A549 (cell line): ENCODE data around the gene CLIP2. TPM values are rescaled to one million over a fixed set of nuclear protein-coding genes. Genes with fewer than 3 reads are reported as not detected.
"Not testable (repeated sequence)": the region's sequence is repeated elsewhere in the genome, so short reads cannot be mapped to it uniquely, and the experiment has no call there.

Source experiments
- ATAC-seq, 2 experiments: fragments of 200-7000 bp in 1 of 2; fragments of >200 bp in 1 of 2; cut with Nextera tagmentation in 1 of 2; cut with Tn5 transposase in 1 of 2; 3 replicates each; pipeline versions ENCODE4 v1.8.0 to v1.9.1; 2018 to 2020; ENCODE audit warnings: mild to moderate bottlenecking in 1 of 2, moderate library complexity in 1 of 2
- CTCF ChIA-PET: fragments of 300-600 bp; sonication (Branson Sonifier 250); formaldehyde crosslinking; extraction: SDS; loops from one replicate; lab custom pipeline; 2021; ENCODE audit warnings: antibody characterized with exemption, inconsistent platforms; lab: Yijun Ruan, JAX
- POLR2A ChIA-PET: fragments of 350-600 bp; formaldehyde crosslinking; extraction: SDS; loops from one replicate; lab custom pipeline; 2021; ENCODE audit warnings: antibody characterized with exemption, inconsistent platforms; lab: Yijun Ruan, JAX
- DNase-seq, 2 experiments: peaks; one replicate each; pipeline versions ENCODE4 v3.0.0 to v3.0.0-alpha.2; 2011 to 2016; ENCODE audit warnings: low read depth in 1 of 2, low spot score in 1 of 2
- FAIRE-seq: peaks from 2 replicates; lab custom pipeline; 2011; peaks lifted over from hg19 to GRCh38; lab: Jason Lieb, UNC
- H3K27ac ChIP-seq, 2 experiments: fragments of >200 bp; sonication (Bioruptor Twin); formaldehyde crosslinking; 3 replicates each; pipeline ENCODE4 v1.5.1; 2016 to 2017
- H3K4me1 ChIP-seq: fragments of >200 bp; sonication (Bioruptor Twin); formaldehyde crosslinking; 3 replicates; pipeline ENCODE4 v1.6.1; 2016
- H3K4me2 ChIP-seq: fragments of >200 bp; sonication (Bioruptor Twin); formaldehyde crosslinking; 3 replicates; pipeline ENCODE4 v1.6.1; 2016
- H3K4me3 ChIP-seq: fragments of >200 bp; sonication (Bioruptor Twin); formaldehyde crosslinking; 3 replicates; pipeline ENCODE4 v1.5.1; 2016
- H3K9me3 ChIP-seq: fragments of >200 bp; sonication (Bioruptor Twin); formaldehyde crosslinking; 3 replicates; pipeline ENCODE4 v1.6.1; 2016
- CBX8 ChIP-seq: fragments of 200-600 bp; sonication (generic); IDR thresholded peaks from 2 replicates; pipeline ENCODE4 v1.6.1; 2016
- CEBPB ChIP-seq, 2 experiments: fragments of >200 bp in 1 of 2; sonication (Bioruptor Twin) in 1 of 2; formaldehyde crosslinking in 1 of 2; IDR thresholded peaks; 2 replicates each; pipeline ENCODE4 v1.6.1; 2012 to 2016
- E2F6 ChIP-seq: IDR thresholded peaks from 2 replicates; pipeline ENCODE4 v1.6.1; 2012; ENCODE audit warnings: low read depth, borderline replicate concordance
- FOSB ChIP-seq: fragments of 250-450 bp; sonication (Bioruptor Pico); IDR thresholded peaks from 2 replicates; pipeline ENCODE4 v1.5.0; 2020; ENCODE audit warnings: mild to moderate bottlenecking, moderate library complexity
- FOSL2 ChIP-seq, 2 experiments: fragments of 450-650 bp in 1 of 2; fragments of >200 bp in 1 of 2; sonication (Bioruptor Twin) in 1 of 2; formaldehyde crosslinking; IDR thresholded peaks; 2 replicates each; pipeline versions ENCODE4 v1.5.0 to v1.6.1; 2016 to 2020; ENCODE audit warnings: mild to moderate bottlenecking in 1 of 2, moderate library complexity in 1 of 2
- GATA3 ChIP-seq: IDR thresholded peaks from 2 replicates; pipeline ENCODE4 v1.6.1; 2012; ENCODE audit warnings: borderline replicate concordance
- HDAC2 ChIP-seq: fragments of 200-600 bp; sonication (generic); IDR thresholded peaks from 2 replicates; pipeline ENCODE4 v1.6.1; 2016
- HEYL ChIP-seq: fragments of 250-450 bp; sonication (Bioruptor Pico); IDR thresholded peaks from 2 replicates; pipeline ENCODE4 v1.8.0; 2021; ENCODE audit warnings: mild to moderate bottlenecking, moderate library complexity
- JUN ChIP-seq, 2 experiments: fragments of >200 bp; sonication (Bioruptor Twin); formaldehyde crosslinking; IDR thresholded peaks; 2 replicates in 1 of 2; 3 replicates in 1 of 2; pipeline ENCODE4 v1.6.1; 2016 to 2017
- KDM1A ChIP-seq: fragments of 200-600 bp; sonication (generic); IDR thresholded peaks from 2 replicates; pipeline ENCODE4 v1.6.1; 2016; ENCODE audit warnings: low read depth, mild to moderate bottlenecking
- KDM5A ChIP-seq: fragments of 200-600 bp; sonication (generic); IDR thresholded peaks from 2 replicates; pipeline ENCODE4 v1.6.1; 2016; ENCODE audit warnings: antibody characterized with exemption, mild to moderate bottlenecking
- MAX ChIP-seq: IDR thresholded peaks from 2 replicates; pipeline ENCODE4 v1.6.1; 2012
- MAZ ChIP-seq: fragments of 150-350 bp; IDR thresholded peaks from 2 replicates; pipeline ENCODE4 v1.6.1; 2014; ENCODE audit warnings: antibody characterized with exemption, low read depth, low read length, borderline replicate concordance
- NR3C1 ChIP-seq: fragments of >200 bp; sonication (Bioruptor Twin); formaldehyde crosslinking; IDR thresholded peaks from 3 replicates; pipeline ENCODE4 v1.6.1; 2017
- PHF8 ChIP-seq: fragments of 200-600 bp; sonication (generic); IDR thresholded peaks from 2 replicates; pipeline ENCODE4 v1.6.1; 2016; ENCODE audit warnings: low read depth, mild to moderate bottlenecking, antibody characterized with exemption, moderate library complexity, borderline replicate concordance
- POLR2A ChIP-seq: IDR thresholded peaks from 2 replicates; pipeline ENCODE4 v1.6.1; 2012; ENCODE audit warnings: mild to moderate bottlenecking, low read length
- RAD21 ChIP-seq, 2 experiments: fragments of >200 bp in 1 of 2; sonication (Bioruptor Twin) in 1 of 2; formaldehyde crosslinking in 1 of 2; IDR thresholded peaks in 1 of 2; conservative IDR thresholded peaks in 1 of 2; 2 replicates in 1 of 2; 3 replicates in 1 of 2; pipeline ENCODE4 v1.6.1; 2012 to 2018; ENCODE audit warnings: inconsistent platforms in 1 of 2
- RNF2 ChIP-seq: fragments of 200-600 bp; sonication (generic); IDR thresholded peaks from 2 replicates; pipeline ENCODE4 v1.6.1; 2016; ENCODE audit warnings: low read depth, mild to moderate bottlenecking, antibody characterized with exemption, moderate library complexity, borderline replicate concordance
- SMC3 ChIP-seq: fragments of >200 bp; sonication (Bioruptor Twin); formaldehyde crosslinking; IDR thresholded peaks from 3 replicates; pipeline ENCODE4 v1.6.1; 2018; ENCODE audit warnings: inconsistent platforms
- ZNF302 ChIP-seq: fragments of 250-450 bp; sonication (Bioruptor Pico); IDR thresholded peaks from 2 replicates; pipeline ENCODE4 v1.9.0; 2021; ENCODE audit warnings: inconsistent platforms, mild to moderate bottlenecking, moderate library complexity
- WGBS: methylation state at CpG from one replicate; pipeline ENCODE4 v1.1.6; 2017; ENCODE audit errors: missing lambda C conversion rate; 5-methylcytosine and 5-hydroxymethylcytosine counted together
- polyA plus RNA-seq, 4 experiments: library from polyadenylated mRNA; depleted of rRNA in 3 of 4; stranded (reverse); fragments of >200 nt; fragmentation: RNase III in 1 of 4; extraction: RNeasy Plus Mini Kit Qiagen cat#74134 plus additional on column Dnase treatment in 1 of 4; gene quantifications; 2 replicates in 3 of 4; 3 replicates in 1 of 4; pipeline ENCODE4 v1.2.3, GENCODE V29; 2011 to 2017
- TF ChIP-seq, protein P1 (sequence below): IDR thresholded peaks from 2 replicates; pipeline ENCODE4 v1.6.1; 2012
- TF ChIP-seq, protein P2 (sequence below): fragments of 250-450 bp; sonication (Bioruptor Pico); IDR thresholded peaks from 2 replicates; pipeline ENCODE4 v1.5.0; 2020; ENCODE audit warnings: low read depth, mild to moderate bottlenecking, moderate library complexity
- TF ChIP-seq, protein P3 (sequence below): fragments of >200 bp; sonication (Bioruptor Twin); formaldehyde crosslinking; IDR thresholded peaks from 3 replicates; pipeline ENCODE4 v1.6.1; 2016

The CLIP2 gene
- polyA plus RNA-seq, 2 of the 4 experiments (the other 2 are of a cell fraction), result 3.7 to 17.0 TPM

DNA sequence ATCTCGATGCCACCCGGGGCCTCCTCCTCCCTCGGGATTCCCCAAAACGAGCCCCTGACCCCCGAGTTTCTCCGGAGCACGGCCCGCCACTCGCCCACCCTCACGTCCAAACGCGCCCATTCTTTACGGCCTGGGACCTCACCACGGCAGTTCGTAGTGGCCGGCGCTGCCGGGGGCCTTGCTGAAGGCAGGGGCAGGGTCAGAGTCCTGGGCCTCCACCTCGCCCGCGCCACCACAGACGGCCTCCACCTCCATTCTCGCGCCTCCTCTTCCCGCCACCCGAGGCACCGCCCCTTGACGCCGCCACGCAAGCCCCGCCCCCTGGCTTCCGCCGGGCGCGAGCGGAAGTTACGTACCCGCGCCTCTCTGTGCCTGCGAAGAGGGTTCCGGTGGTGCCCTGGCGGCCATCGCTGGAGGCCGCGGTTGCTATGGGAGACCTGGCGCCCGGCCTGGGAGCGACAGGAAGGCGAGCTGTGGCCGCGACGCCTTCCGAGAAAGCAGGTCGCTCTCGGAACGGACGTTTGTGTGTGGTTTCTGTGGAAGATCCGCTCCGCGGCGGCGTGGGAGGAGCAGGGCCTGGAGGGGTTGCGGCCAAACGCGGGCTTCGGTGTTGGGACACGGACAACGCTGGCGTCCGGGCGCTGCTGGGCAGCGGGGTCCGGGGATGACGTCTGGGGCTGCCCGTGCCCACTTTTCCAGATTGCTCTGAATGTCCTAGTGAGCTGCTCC, 34.9 kb upstream of the CLIP2 start, which contains the start of gene RFC2:
RFC2 (minus strand) TSS at position 271 of the 729 bp plus-strand sequence; CDS start at position 255, 16 bp downstream.
- TF ChIP-seq GATA3 (peak; percentile 43), RNF2 (no peak), KDM5A (peak; percentile 45; the same call in 1 of the 2 replicates), CEBPB (IDR thresholded peaks at IDR 0.05) (0 out of 4 replicates have a peak, but pooled peaks of 1 of the 2 experiments have one; percentile 16), NR3C1 (no peak), PHF8 (peak; percentile 82), MAX (peak; percentile 89), CBX8 (no peak), HEYL (CRISPR knock-in tag) (no peak), POLR2A (peak; percentile 77), FOSB (CRISPR knock-in tag) (no peak), JUN (IDR thresholded peaks at IDR 0.05) (peak; percentile 82 to 90; a peak in 4 of 5 replicates), RAD21 (conservative IDR thresholded peaks at IDR 0.05 in 1 of 2, IDR thresholded peaks at IDR 0.05 in 1 of 2) (peak in 1 of 2 experiments; percentile 16; a peak in 1 of 5 replicates), HDAC2 (no peak), ZNF302 (no peak), SMC3 (peak; percentile 26; the same call in 2 of the 3 replicates), E2F6 (peak; percentile 97)
- TF ChIP-seq, protein P1, sequence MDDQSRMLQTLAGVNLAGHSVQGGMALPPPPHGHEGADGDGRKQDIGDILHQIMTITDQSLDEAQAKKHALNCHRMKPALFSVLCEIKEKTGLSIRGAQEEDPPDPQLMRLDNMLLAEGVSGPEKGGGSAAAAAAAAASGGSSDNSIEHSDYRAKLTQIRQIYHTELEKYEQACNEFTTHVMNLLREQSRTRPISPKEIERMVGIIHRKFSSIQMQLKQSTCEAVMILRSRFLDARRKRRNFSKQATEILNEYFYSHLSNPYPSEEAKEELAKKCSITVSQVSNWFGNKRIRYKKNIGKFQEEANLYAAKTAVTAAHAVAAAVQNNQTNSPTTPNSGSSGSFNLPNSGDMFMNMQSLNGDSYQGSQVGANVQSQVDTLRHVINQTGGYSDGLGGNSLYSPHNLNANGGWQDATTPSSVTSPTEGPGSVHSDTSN, result 0 out of 2 replicates have a peak, but pooled peaks have one; percentile 34
- TF ChIP-seq, protein P2, sequence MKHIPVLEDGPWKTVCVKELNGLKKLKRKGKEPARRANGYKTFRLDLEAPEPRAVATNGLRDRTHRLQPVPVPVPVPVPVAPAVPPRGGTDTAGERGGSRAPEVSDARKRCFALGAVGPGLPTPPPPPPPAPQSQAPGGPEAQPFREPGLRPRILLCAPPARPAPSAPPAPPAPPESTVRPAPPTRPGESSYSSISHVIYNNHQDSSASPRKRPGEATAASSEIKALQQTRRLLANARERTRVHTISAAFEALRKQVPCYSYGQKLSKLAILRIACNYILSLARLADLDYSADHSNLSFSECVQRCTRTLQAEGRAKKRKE (CRISPR knock-in tag), result no peak
- TF ChIP-seq, protein P3, sequence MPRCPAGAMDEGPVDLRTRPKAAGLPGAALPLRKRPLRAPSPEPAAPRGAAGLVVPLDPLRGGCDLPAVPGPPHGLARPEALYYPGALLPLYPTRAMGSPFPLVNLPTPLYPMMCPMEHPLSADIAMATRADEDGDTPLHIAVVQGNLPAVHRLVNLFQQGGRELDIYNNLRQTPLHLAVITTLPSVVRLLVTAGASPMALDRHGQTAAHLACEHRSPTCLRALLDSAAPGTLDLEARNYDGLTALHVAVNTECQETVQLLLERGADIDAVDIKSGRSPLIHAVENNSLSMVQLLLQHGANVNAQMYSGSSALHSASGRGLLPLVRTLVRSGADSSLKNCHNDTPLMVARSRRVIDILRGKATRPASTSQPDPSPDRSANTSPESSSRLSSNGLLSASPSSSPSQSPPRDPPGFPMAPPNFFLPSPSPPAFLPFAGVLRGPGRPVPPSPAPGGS, result peak; percentile 78; the same call in 2 of the 3 replicates
- ChIA-PET CTCF (interaction anchor here (0.6 to 2.5 kb wide), 3 partner anchors 48 to 186 kb away, joined by 4 to 9 read pairs (median 5); no protein-coding TSS in a partner anchor), POLR2A (interaction anchor here (0.8 kb wide), 1 partner anchor 35 kb away, joined by 3 read pairs; the partner anchor contains the start of gene CLIP2)
- Histone ChIP-seq H3K4me2 (peak within 1 kb of the TSS; percentile 97), H3K4me3 (peak within 1 kb of the TSS; percentile 96), H3K27ac (peak within 1 kb of the TSS; percentile 94 to 96), H3K9me3 (no peaks in the 10 kb centered on the region), H3K4me1 (peaks cover 15% of the 10 kb centered on the region; the same call in 1 of the 3 replicates)
- 0% methylated on average over 15 of the region's 75 CpGs for WGBS
- ATAC-seq (peak; percentile 98 to 99), FAIRE-seq (no peak), DNase-seq (peak; percentile 93 to 97)

DNA sequence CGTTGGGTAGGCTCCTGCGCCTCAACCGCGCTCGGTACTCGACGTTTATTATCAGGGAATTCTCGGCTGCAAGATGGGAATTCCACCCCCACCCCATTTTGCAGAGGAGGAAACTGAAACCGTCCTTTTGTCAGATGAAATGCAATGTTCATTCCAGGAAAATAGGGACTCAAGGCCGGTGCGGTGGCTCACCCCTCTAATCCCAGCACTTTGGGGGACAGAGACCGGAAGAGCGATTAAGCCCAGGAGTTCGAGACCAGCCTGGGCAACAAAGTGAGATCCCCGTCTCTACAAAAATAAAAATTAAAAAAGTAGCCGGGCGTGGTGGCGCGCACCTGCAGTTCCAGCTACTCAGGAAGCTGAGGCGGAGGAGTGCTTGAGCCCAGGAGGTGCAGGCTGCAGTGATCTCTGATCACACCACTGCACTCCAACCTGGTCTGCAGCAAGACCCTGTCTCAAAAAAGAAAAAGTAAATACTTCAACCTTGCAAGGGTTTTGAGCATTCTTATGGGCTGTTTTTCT, 34.3 kb upstream of the CLIP2 start:
- peak overlapping the region; percentile 97 for H3K4me2 ChIP-seq
- H3K9me3 ChIP-seq, result no peaks in the 10 kb centered on the region
- H3K27ac ChIP-seq, result peak overlapping the region; percentile 94 to 96
- ATAC-seq (no peak), DNase-seq (no peak), FAIRE-seq (no peak)
- WGBS, result 14% methylated on average over 20 of the region's 20 CpGs
- peak overlapping the region; percentile 96 for H3K4me3 ChIP-seq
- ChIA-PET CTCF (interaction anchor here (1.7 to 2.5 kb wide), 2 partner anchors 49 to 146 kb away, joined by 5 to 9 read pairs; no protein-coding TSS in a partner anchor), POLR2A (interaction anchor here (0.8 kb wide), 1 partner anchor 34 kb away, joined by 3 read pairs; the partner anchor contains the start of gene CLIP2)
- TF ChIP-seq KDM1A (peak; percentile 67), FOSL2 (IDR thresholded peaks at IDR 0.05) (no peak), FOSL2 (CRISPR knock-in tag; IDR thresholded peaks at IDR 0.05) (no peak), MAZ (no peak)
- H3K4me1 ChIP-seq, result peaks cover 15% of the 10 kb centered on the region; the same call in 1 of the 3 replicates

DNA sequence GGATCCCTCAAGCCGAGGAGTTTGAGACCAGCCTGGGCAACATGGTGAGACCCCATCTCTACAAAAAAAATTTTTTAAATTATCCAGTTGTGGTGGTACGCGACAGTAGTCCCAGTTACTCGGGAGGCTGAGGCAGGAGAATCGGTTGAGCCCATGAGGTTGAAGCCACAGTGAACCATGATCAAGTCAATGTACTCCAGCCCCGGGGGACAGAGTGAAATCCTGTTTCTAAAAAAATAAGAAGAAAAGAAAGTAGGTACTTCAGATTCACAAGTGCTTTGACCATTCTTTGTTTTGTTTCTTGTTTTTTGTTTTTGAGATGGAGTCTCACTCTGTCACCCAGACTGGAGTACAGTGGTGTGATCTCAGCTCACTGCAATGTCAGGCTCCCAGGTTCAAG, 33.7 kb upstream of the CLIP2 start:
- 91% methylated on average over 6 of the region's 6 CpGs for WGBS

More for the DNA sequence above, 33.7 kb upstream of the CLIP2 start:
- POLR2A ChIA-PET, ATAC-seq, H3K9me3 ChIP-seq, DNase-seq, FAIRE-seq: not testable (repeated sequence)
- CTCF ChIA-PET, result interaction anchor here (1.0 to 2.5 kb wide), 3 partner anchors 33 to 146 kb away, joined by 4 to 9 read pairs (median 5); no protein-coding TSS in a partner anchor
- Histone ChIP-seq H3K4me2 (peak overlapping the region; percentile 97), H3K4me3 (peak overlapping the region; percentile 96), H3K27ac (peak overlapping the region; percentile 94 to 96; a peak in 3 of 6 replicates), H3K4me1 (peaks cover 15% of the 10 kb centered on the region; the same call in 1 of the 3 replicates)
